SIG-M5 (cell line): ENCODE results near the gene GPD1L.
"Not testable (repeated sequence)": the region's sequence is repeated elsewhere in the genome, so short reads cannot be mapped to it uniquely, and the experiment has no call there.

ENCODE experiments used
- DNase-seq: peaks from one replicate; lab custom pipeline; 2025; lab: John Stamatoyannopoulos, UW

Gene GPD1L

GRCh38 chr3:32106132-32106928, at the start of gene GPD1L:
GPD1L (plus strand) TSS chr3:32106620; CDS start chr3:32106712, 92 bp downstream.
- DNase-seq, result peak; percentile 66

DNA sequence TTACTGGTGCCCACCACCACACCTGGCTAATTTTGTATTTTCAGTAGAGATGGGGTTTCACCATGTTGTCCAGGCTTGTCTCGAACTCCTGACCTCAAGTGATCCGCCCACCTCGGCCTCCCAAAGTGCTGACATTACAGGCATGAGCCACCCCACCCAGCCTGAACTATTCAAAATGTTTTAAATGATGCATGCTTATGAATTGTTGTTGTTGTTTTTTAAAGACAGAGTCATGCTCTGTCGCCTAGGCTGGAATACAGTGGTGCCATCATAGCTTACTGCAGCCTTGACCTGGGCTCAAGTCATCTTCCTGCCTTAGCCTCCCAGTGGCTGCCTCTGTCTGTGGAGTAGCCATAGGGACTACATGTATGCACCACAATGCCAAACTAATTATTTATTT, 48.0 kb upstream of the GPD1L start:
- not testable (repeated sequence) for DNase-seq

GRCh38 chr3:32062950-32063582, 43.4 kb upstream of the GPD1L start:
- no peak for DNase-seq

GRCh38 chr3:32066686-32067085, 39.7 kb upstream of the GPD1L start:
- DNase-seq, result no peak

- not testable (repeated sequence) for DNase-seq
Measured at GRCh38 chr3:32074194-32074593, 32.2 kb upstream of the GPD1L start.

- no peak for DNase-seq
Measured at GRCh38 chr3:32076566-32076965, 29.9 kb upstream of the GPD1L start.

DNA sequence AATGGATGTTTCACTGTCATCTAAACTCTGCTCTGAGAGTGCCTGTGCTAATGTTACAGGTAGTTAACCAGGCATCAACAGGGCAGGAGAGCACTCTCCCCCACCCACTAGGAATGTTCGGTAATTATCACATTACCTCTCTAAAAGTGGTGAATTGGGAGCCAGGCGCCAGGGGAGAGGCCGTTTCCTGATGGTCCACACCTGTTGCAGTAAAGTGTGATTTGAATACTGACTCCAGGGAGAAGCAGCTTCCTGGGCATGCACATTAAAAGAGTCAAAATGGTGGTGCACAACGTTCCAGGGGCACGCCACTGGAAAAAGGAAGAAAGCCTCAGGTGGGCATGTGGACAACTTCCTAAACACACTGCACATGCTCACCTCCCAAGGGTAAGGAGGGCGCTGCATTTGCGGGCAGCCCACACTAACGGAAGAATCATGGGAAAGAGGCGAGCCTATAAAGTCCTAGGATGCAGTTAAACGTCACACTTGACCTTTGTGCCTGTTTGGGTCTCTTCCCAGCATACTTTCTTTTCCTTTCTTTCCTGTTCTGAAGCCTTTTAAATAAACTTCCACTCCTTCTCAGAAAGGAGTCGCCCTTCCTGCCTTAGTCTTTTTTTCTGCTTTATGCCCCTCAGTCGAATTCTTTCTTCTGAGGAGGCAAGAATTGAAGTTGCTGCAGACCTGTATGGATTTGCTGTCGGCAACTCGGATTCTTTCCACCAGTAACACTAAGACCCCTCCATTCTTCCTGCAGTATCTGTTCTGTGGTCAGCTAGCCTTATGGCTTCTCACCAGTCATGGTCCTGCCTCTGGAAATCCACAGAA, 28.9 kb upstream of the GPD1L start:
- no peak for DNase-seq

GRCh38 chr3:32078085-32078634, 28.3 kb upstream of the GPD1L start:
- DNase-seq, result no peak

GRCh38 chr3:32078864-32079263, 27.6 kb upstream of the GPD1L start:
- no peak for DNase-seq

DNA sequence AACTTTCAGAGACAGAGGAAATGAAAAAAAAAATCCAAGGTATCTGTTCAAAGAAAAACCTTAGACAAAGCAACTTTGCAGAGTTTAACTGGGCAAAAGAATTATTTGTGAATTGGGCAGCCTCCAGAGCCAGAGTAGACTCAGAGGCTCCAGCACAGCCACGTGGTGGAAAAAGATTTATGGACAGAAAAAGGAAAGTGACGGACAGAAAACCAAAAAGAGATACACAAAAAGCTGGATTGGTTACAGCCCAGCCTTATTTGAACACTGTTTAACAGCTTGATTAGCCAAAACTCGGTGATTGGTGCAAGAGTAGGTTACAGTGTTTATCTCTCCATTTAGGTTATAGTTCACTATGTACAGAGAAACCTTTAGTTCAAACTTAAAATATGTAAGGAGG, 23.7 kb upstream of the GPD1L start:
- no peak for DNase-seq

DNA sequence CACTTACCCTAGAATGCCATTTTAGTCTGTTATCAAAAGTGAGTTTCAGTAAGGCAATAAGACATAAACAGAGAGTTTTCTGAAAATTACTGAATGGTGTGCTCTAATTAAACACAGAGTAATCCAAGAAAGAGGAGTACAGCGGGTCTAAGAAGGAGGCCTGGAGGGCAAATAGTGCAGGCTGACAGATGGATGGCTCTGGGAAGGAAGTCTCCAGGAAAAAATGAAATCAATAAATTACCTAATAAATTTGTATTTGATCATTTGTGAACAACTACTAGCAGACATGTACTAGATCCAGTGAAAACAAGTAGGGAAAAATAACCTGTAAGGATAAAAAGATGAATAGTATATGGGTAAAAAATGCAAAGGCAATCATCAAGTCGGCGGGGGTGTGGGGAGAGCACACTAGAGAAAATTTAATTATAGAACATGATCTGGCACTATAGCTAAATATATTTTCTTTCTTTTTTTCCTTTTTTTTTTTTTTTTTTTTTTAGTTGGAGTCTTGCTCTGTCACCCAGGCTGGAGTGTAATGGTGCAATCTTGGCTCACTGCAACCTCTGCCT, 22.6 kb upstream of the GPD1L start:
- no peak for DNase-seq

DNA sequence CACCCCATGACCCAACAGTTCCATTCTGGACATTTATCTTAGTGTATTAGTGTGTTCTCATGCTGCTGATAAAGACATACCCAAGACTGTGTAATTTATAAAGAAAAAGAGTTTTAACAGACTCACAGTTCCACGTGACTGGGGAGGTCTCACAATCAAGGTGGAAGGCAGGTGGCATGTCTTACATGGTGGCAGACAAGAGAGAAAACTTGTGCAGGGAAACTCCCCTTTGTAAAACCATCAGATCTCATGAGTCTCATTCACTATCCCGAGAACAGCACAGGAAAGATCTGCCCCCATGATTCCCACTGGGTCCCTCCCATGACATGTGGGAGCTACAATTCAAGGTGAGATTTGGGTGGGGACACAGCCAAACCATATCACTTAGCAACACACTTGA, 21.6 kb upstream of the GPD1L start:
- no peak for DNase-seq

DNA sequence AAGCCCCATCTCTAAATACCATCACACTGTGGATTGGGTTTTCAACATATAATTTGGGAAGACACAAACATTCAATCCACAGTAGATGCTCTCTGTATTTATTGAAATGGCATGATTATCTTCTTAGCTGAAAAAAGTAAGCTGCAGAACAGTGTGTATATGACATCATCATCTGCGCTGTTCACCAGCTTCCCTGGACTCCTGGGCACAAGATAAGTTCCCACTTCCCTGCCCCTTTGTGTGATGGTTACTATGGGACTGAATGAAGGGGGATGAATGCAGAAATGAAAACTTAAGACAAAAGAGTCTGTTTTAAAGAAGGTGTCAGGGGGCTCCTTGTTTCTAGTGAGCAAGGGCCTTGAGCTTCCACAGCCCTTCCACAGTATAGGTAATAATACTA, 20.0 kb upstream of the GPD1L start:
- no peak for DNase-seq

DNA sequence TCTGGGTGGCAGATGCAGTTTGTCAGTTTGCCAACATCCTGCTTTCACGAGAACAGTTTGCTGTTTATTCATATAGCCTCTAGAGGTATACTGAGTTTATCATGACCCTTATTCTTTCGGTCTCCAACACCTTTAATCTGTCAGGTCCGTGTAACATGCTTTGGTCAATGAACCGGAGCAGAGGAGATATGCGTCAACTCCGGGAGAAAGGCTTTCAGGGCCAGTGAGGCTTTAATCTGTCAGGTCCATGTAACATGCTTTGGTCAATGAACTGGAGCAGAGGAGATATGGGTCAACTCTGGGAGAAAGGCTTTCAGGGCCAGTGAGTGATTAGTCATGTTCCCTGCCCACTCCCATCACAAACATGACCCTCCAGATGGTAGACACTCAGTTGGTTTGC, 16.9 kb upstream of the GPD1L start:
- no peak for DNase-seq

DNA sequence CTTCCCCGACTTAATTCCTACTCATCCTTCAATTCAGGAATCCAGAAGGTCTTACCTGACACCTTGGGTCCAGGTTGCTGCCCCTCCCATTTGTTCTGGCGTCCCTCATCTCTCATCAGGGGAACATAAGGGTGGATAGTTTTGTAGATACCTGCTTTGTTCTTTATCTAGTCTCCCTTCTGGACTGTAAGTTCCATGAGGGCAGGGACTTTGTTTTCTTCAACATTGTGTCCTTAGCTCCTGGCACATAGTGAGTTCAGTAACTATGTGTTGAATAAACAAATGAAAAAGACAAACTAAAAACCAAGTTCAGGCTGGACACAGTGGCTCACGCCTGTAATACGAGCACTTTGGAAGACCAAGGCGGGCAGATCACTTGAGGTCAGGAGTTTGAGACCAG, 13.2 kb upstream of the GPD1L start:
- no peak for DNase-seq

DNA sequence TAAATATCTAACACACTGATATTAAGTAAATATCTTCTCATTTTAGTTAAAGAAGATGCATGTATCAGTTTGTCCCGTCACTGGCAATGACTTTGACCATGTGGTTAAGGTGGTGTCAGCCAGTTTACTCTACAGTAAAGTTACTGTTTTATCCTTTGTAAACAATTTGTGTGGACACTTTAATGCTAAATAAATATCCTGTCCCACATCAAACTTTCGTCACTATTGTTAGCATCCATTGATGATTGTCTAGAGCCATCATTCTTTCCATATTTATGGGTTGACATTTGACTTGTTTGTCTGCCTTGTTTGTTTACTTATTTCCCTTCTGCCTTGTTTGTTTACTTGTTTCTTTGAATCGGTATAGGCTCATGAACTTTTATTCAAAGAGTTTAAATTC, 11.0 kb upstream of the GPD1L start:
- no peak for DNase-seq

GRCh38 chr3:32097768-32098167, 8.7 kb upstream of the GPD1L start:
- no peak for DNase-seq

GRCh38 chr3:32098528-32098927, 7.9 kb upstream of the GPD1L start:
- no peak for DNase-seq

DNA sequence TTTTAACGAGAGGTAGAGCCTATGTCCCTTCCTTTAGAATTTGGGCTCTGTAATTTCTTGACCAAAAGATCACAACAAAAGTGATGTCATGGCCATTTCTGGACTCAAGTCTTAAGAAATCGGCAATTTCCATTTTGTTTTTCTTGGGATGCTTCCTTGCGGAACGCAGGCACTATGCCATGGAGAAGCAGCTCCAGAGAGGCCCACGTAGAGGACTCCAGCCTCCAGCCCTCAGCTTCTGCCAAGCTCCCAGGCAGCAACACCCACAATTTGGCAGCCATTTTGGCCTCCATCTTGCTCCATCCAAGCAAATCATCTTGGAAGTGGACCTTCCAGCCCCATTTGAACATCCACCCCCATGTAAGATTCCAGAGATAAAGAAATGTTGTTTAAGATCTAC, 6.0 kb upstream of the GPD1L start:
- no peak for DNase-seq

DNA sequence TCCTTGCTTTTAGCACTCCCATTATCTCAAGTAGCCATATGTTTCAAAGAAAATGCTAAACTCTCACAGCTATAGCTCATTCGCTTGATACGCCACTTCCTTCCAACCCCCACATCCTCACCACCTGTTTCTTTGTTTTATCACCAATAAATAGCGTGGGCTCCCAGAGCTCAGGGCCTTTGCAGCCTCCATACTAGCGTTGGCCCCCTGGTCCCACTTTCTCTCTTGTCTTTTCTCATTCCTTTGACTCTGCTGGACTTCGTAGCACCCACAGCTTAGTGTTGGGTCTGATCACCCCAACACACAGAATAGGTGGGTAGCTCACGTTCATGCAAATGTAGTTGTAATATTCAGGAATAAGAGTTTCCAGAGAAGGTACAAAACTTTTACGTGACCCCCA, 4.1 kb upstream of the GPD1L start:
- no peak for DNase-seq

GRCh38 chr3:32104492-32104891, 1.9 kb upstream of the GPD1L start:
- DNase-seq, result no peak
